Neural cell (in vitro differentiated cells): ENCODE results near the gene LRRC53.
A peak's percentile ranks its signal among the peaks of the same experiment; 100 is the strongest.

ENCODE experiments used
- CTCF ChIP-seq: fragments of 450-650 bp; IDR thresholded peaks from 2 replicates; pipeline ENCODE4 v1.5.1; 2014; ENCODE audit warnings: antibody characterized with exemption, mild to moderate bottlenecking, moderate library complexity; ENCODE audit not compliant: poor library complexity, severe bottlenecking
- EP300 ChIP-seq: fragments of 450-650 bp; conservative IDR thresholded peaks from 2 replicates; pipeline ENCODE4 v1.6.1; 2014; ENCODE audit warnings: antibody characterized with exemption, mild to moderate bottlenecking, moderate library complexity; ENCODE audit not compliant: poor library complexity, severe bottlenecking
- EZH2 ChIP-seq: fragments of 200-600, 300-800 bp; shearing (Covaris generic), sonication (generic); IDR thresholded peaks from 2 replicates; pipeline ENCODE4 v1.6.1; 2014; ENCODE audit warnings: antibody characterized with exemption, low read length, borderline replicate concordance, mild to moderate bottlenecking; ENCODE audit not compliant: insufficient read depth, poor library complexity, severe bottlenecking
- MXI1 ChIP-seq: fragments of 450-650 bp; conservative IDR thresholded peaks from 2 replicates; pipeline ENCODE4 v1.6.1; 2014; ENCODE audit warnings: antibody characterized with exemption, mild to moderate bottlenecking; ENCODE audit not compliant: poor library complexity, severe bottlenecking
- POLR2AphosphoS5 ChIP-seq: IDR thresholded peaks from 2 replicates; pipeline ENCODE4 v1.6.1; 2012
- RAD21 ChIP-seq: fragments of 450-650 bp; conservative IDR thresholded peaks from 2 replicates; pipeline ENCODE4 v1.6.1; 2014; ENCODE audit warnings: antibody characterized with exemption, mild to moderate bottlenecking, moderate library complexity
- REST ChIP-seq: IDR thresholded peaks from 2 replicates; pipeline ENCODE4 v1.6.1; 2012; ENCODE audit warnings: borderline replicate concordance
- SMC3 ChIP-seq: fragments of 450-650 bp; conservative IDR thresholded peaks from 2 replicates; pipeline ENCODE4 v1.6.1; 2014; ENCODE audit warnings: antibody characterized with exemption, mild to moderate bottlenecking, moderate library complexity; ENCODE audit not compliant: poor library complexity
- TAF1 ChIP-seq: IDR thresholded peaks from 2 replicates; pipeline ENCODE4 v1.6.1; 2012; ENCODE audit warnings: low read depth

GRCh38 chr1:74504125-74504932 lies 8.1 kb downstream of the LRRC53 start:
- no peak for TF ChIP-seq EZH2
- TF ChIP-seq CTCF = peak; percentile 95
- no peak for TF ChIP-seq POLR2AphosphoS5
- TF ChIP-seq RAD21 = peak; percentile 91
- TF ChIP-seq REST = no peak
- no peak for TF ChIP-seq EP300
- no peak for TF ChIP-seq TAF1
- TF ChIP-seq SMC3 = peak; percentile 82
- no peak for TF ChIP-seq MXI1
